ENCODE data around the gene ARL11.
"Not testable (repeated sequence)": the region's sequence is repeated elsewhere in the genome, so short reads cannot be mapped to it uniquely, and the experiment has no call there.

Gene ARL11

GRCh38 chr13:49627831-49628652 lies at the start of gene ARL11:
Gene ARL11 (plus strand): TSS chr13:49628507. CDS start chr13:49630448, 1,941 bp downstream.
- DNase-seq: peak; percentile 85

GRCh38 chr13:49579501-49579900 lies 48.8 kb upstream of the ARL11 start:
- no peak for DNase-seq

GRCh38 chr13:49580980-49581680 lies 47.2 kb upstream of the ARL11 start:
- DNase-seq: no peak

GRCh38 chr13:49584771-49585182 lies 43.5 kb upstream of the ARL11 start:
- DNase-seq: peak; percentile 15

- DNase-seq: peak; percentile 76
Observed at GRCh38 chr13:49585220-49586157, 42.8 kb upstream of the ARL11 start, which contains the start of gene RCBTB1. Gene RCBTB1 (minus strand): TSS chr13:49585558. CDS start chr13:49567279, 18,279 bp downstream.

- DNase-seq: no peak
Observed at GRCh38 chr13:49586717-49587116, 41.6 kb upstream of the ARL11 start.

- DNase-seq: no peak
Observed at GRCh38 chr13:49587311-49587847, 40.9 kb upstream of the ARL11 start.

GRCh38 chr13:49590714-49591113 lies 37.6 kb upstream of the ARL11 start:
- DNase-seq: not testable (repeated sequence)

GRCh38 chr13:49593876-49594275 lies 34.4 kb upstream of the ARL11 start:
- not testable (repeated sequence) for DNase-seq

- no peak for DNase-seq
Observed at GRCh38 chr13:49594576-49594975, 33.7 kb upstream of the ARL11 start.

- no peak for DNase-seq
Observed at GRCh38 chr13:49596221-49596620, 32.1 kb upstream of the ARL11 start.

GRCh38 chr13:49597043-49597641 lies 31.2 kb upstream of the ARL11 start:
- no peak for DNase-seq

GRCh38 chr13:49602005-49602404 lies 26.3 kb upstream of the ARL11 start:
- DNase-seq: no peak

GRCh38 chr13:49602615-49603014 lies 25.7 kb upstream of the ARL11 start:
- not testable (repeated sequence) for DNase-seq

- DNase-seq: no peak
Observed at GRCh38 chr13:49604570-49604969, 23.7 kb upstream of the ARL11 start.

- DNase-seq: peak; percentile 90
Observed at GRCh38 chr13:49606747-49607648, 21.3 kb upstream of the ARL11 start.

GRCh38 chr13:49607761-49608160 lies 20.5 kb upstream of the ARL11 start:
- no peak for DNase-seq

GRCh38 chr13:49608651-49609331 lies 19.5 kb upstream of the ARL11 start:
- peak; percentile 46 for DNase-seq

- no peak for DNase-seq
Observed at GRCh38 chr13:49610176-49610575, 18.1 kb upstream of the ARL11 start.

GRCh38 chr13:49612042-49612441 lies 16.3 kb upstream of the ARL11 start:
- DNase-seq: not testable (repeated sequence)
